H1 (cell line): ENCODE results near the gene LY6G5C. TPM values are rescaled to one million over a fixed set of nuclear protein-coding genes. Genes with fewer than 3 reads are reported as not detected.
A peak's percentile ranks its signal among the peaks of the same experiment; 100 is the strongest.

Experiments
- CTCF ChIA-PET: fragments of 300-600 bp; sonication (Branson Sonifier 250); formaldehyde crosslinking; loops from one replicate; lab custom pipeline; 2021; ENCODE audit not compliant: partially characterized antibody; lab: Charles Lee
- POLR2A ChIA-PET: fragments of 300-600 bp; sonication (Branson Sonifier 250); formaldehyde crosslinking; loops from one replicate; lab custom pipeline; 2021; ENCODE audit warnings: inconsistent platforms; ENCODE audit not compliant: partially characterized antibody; lab: Charles Lee
- DNase-seq, 2 experiments: peaks; one replicate each; pipeline versions ENCODE4 v3.0.0 to v3.0.0-alpha.2; 2010 to 2022; ENCODE audit warnings: low spot score in 2 of 2, low read depth in 1 of 2, mixed read lengths in 1 of 2
- FAIRE-seq: peaks from 2 replicates; lab custom pipeline; 2011; peaks lifted over from hg19 to GRCh38; lab: Jason Lieb, UNC
- H2AFZ ChIP-seq: 2 replicates; pipeline ENCODE4 v1.8.1; 2012; ENCODE audit warnings: low read length, inconsistent platforms
- H2AK5ac ChIP-seq: 2 replicates; pipeline ENCODE4 v1.6.1; 2013; ENCODE audit warnings: low read depth, low read length
- H2BK120ac ChIP-seq: replicated peaks from 2 replicates; pipeline ENCODE3; 2013; ENCODE audit warnings: low read depth, low read length, inconsistent platforms
- H2BK12ac ChIP-seq: 2 replicates; pipeline ENCODE4 v1.6.1; 2013; ENCODE audit warnings: low read depth, low read length
- H2BK15ac ChIP-seq: 2 replicates; pipeline ENCODE4 v1.6.1; 2013; ENCODE audit warnings: low read length
- H2BK20ac ChIP-seq: 2 replicates; pipeline ENCODE4 v1.6.1; 2013; ENCODE audit warnings: low read length
- H2BK5ac ChIP-seq: 2 replicates; pipeline ENCODE4 v1.6.1; 2013; ENCODE audit warnings: low read depth, low read length
- H3K14ac ChIP-seq: 2 replicates; pipeline ENCODE4 v1.6.1; 2013; ENCODE audit warnings: inconsistent platforms; ENCODE audit not compliant: insufficient read length
- H3K18ac ChIP-seq: 2 replicates; pipeline ENCODE4 v1.6.1; 2013; ENCODE audit warnings: low read length; ENCODE audit errors: extremely low read depth
- H3K23ac ChIP-seq: 2 replicates; pipeline ENCODE4 v1.6.1; 2013; ENCODE audit warnings: inconsistent platforms; ENCODE audit not compliant: insufficient read length
- H3K23me2 ChIP-seq: 2 replicates; pipeline ENCODE4 v1.6.1; 2013; ENCODE audit warnings: low read depth, low read length
- H3K27ac ChIP-seq: 2 replicates; pipeline ENCODE4 v1.6.1; 2011; ENCODE audit warnings: low read depth, low read length, inconsistent platforms
- H3K27me3 ChIP-seq, 4 experiments: replicated peaks in 1 of 4; 1 replicate in 1 of 4; 2 replicates in 3 of 4; pipeline versions ENCODE4 v1.6.1 to v1.8.1; 2011 to 2013; ENCODE audit warnings: low read length in 3 of 4, mild to moderate bottlenecking in 3 of 4, inconsistent platforms in 2 of 4, mixed read lengths in 2 of 4, moderate library complexity in 1 of 4; ENCODE audit not compliant: control insufficient read depth in 3 of 4, insufficient read depth in 3 of 4; ENCODE audit errors: extremely low read depth in 1 of 4
- H3K36me3 ChIP-seq, 4 experiments: 2 replicates each; pipeline versions ENCODE4 v1.6.1 to v1.8.1; 2011 to 2013; ENCODE audit warnings: mild to moderate bottlenecking in 4 of 4, low read length in 3 of 4, moderate library complexity in 2 of 4, control low read depth in 1 of 4, inconsistent platforms in 1 of 4; ENCODE audit not compliant: insufficient read depth in 4 of 4, control insufficient read depth in 2 of 4
- H3K4ac ChIP-seq: replicated peaks from 2 replicates; pipeline ENCODE3; 2013; ENCODE audit warnings: low read length, low read depth, mixed read lengths, inconsistent platforms; ENCODE audit not compliant: insufficient read length
- H3K4me1 ChIP-seq, 4 experiments: replicated peaks in 1 of 4; 1 replicate in 1 of 4; 2 replicates in 3 of 4; pipeline versions ENCODE4 v1.6.1 to v1.8.1; 2011 to 2013; ENCODE audit warnings: low read length in 3 of 4, inconsistent platforms in 2 of 4, mixed read lengths in 1 of 4; ENCODE audit not compliant: insufficient read depth in 4 of 4, control insufficient read depth in 3 of 4
- H3K4me2 ChIP-seq, 2 experiments: 2 replicates each; pipeline versions ENCODE4 v1.6.1 to v1.8.1; 2011 to 2013; ENCODE audit warnings: low read depth in 2 of 2, low read length in 2 of 2, control low read depth in 1 of 2, inconsistent platforms in 1 of 2, mild to moderate bottlenecking in 1 of 2; ENCODE audit not compliant: insufficient read depth in 1 of 2
- H3K4me3 ChIP-seq, 4 experiments: fragments of 200-600, 300-600 bp in 1 of 4; sonication (generic), shearing (Covaris generic), sonication (Bioruptor Twin) in 1 of 4; 2 replicates each; pipeline versions ENCODE4 v1.5.1 to v1.8.1; 2011 to 2016; ENCODE audit warnings: low read length in 4 of 4, low read depth in 3 of 4, control low read depth in 2 of 4, inconsistent platforms in 2 of 4, mild to moderate bottlenecking in 2 of 4, mixed read lengths in 1 of 4, moderate library complexity in 1 of 4; ENCODE audit not compliant: insufficient read depth in 2 of 4; ENCODE audit errors: extremely low read depth in 1 of 4
- H3K56ac ChIP-seq: replicated peaks from 2 replicates; pipeline ENCODE3; 2013; ENCODE audit warnings: low read depth, mild to moderate bottlenecking, mixed read lengths, low read length, inconsistent platforms; ENCODE audit not compliant: insufficient read length
- H3K79me1 ChIP-seq: 2 replicates; pipeline ENCODE4 v1.6.1; 2013; ENCODE audit warnings: low read depth, low read length, control low read depth
- H3K79me2 ChIP-seq, 2 experiments: 2 replicates each; pipeline versions ENCODE4 v1.6.1 to v1.8.1; 2012 to 2013; ENCODE audit warnings: low read length in 2 of 2, mild to moderate bottlenecking in 2 of 2, inconsistent platforms in 1 of 2; ENCODE audit not compliant: insufficient read depth in 2 of 2, control insufficient read depth in 1 of 2
- H3K9ac ChIP-seq, 4 experiments: replicated peaks in 1 of 4; 1 replicate in 1 of 4; 2 replicates in 3 of 4; pipeline versions ENCODE4 v1.6.1 to v1.8.1; 2011 to 2013; ENCODE audit warnings: low read depth in 3 of 4, low read length in 3 of 4, control low read depth in 2 of 4, mild to moderate bottlenecking in 2 of 4, moderate library complexity in 2 of 4, inconsistent platforms in 1 of 4; ENCODE audit errors: extremely low read depth in 1 of 4
- H3K9me3 ChIP-seq, 2 experiments: 2 replicates each; pipeline versions ENCODE4 v1.6.1 to v1.8.1; 2012 to 2013; ENCODE audit warnings: mild to moderate bottlenecking in 2 of 2, moderate library complexity in 2 of 2, control low read depth in 1 of 2, inconsistent platforms in 1 of 2, low read depth in 1 of 2, low read length in 1 of 2, mixed read lengths in 1 of 2; ENCODE audit not compliant: insufficient read depth in 2 of 2
- H4K20me1 ChIP-seq, 2 experiments: replicated peaks in 1 of 2; 2 replicates each; pipeline versions ENCODE3 to v1.8.1; 2011 to 2013; ENCODE audit warnings: inconsistent platforms in 2 of 2, low read length in 2 of 2, mild to moderate bottlenecking in 1 of 2; ENCODE audit not compliant: insufficient read depth in 2 of 2, control insufficient read depth in 1 of 2
- H4K5ac ChIP-seq: 2 replicates; pipeline ENCODE4 v1.6.1; 2013; ENCODE audit warnings: low read length, low read depth, mixed read lengths, inconsistent platforms; ENCODE audit not compliant: insufficient read length
- H4K8ac ChIP-seq: 2 replicates; pipeline ENCODE4 v1.8.0; 2013; ENCODE audit warnings: mild to moderate bottlenecking, moderate library complexity, low read length, inconsistent platforms; ENCODE audit not compliant: insufficient read depth; ENCODE audit errors: extremely low read depth
- H4K91ac ChIP-seq: replicated peaks from 2 replicates; pipeline ENCODE3; 2013; ENCODE audit warnings: low read length, mixed read lengths, inconsistent platforms; ENCODE audit not compliant: insufficient read length
- ATF2 ChIP-seq: IDR thresholded peaks from 2 replicates; pipeline ENCODE4 v1.6.1; 2012; ENCODE audit warnings: low read length, inconsistent platforms
- CHD1 ChIP-seq: IDR thresholded peaks from 2 replicates; pipeline ENCODE4 v1.6.1; 2012; ENCODE audit warnings: low read depth, low read length, improper control_type of control experiment
- EGR1 ChIP-seq: IDR thresholded peaks from 2 replicates; pipeline ENCODE4 v1.6.1; 2011; ENCODE audit warnings: low read depth, low read length, borderline replicate concordance
- EP300 ChIP-seq, 2 experiments: IDR thresholded peaks; 1 replicate in 1 of 2; 2 replicates in 1 of 2; pipeline ENCODE4 v1.6.1; 2011 to 2012; ENCODE audit warnings: low read depth in 2 of 2, low read length in 2 of 2, mild to moderate bottlenecking in 2 of 2, borderline replicate concordance in 1 of 2, inconsistent platforms in 1 of 2, moderate library complexity in 1 of 2
- GTF2F1 ChIP-seq: IDR thresholded peaks from 2 replicates; pipeline ENCODE4 v1.6.1; 2012; ENCODE audit warnings: low read depth, low read length, improper control_type of control experiment, borderline replicate concordance
- HDAC6 ChIP-seq: IDR thresholded peaks from one replicate; pipeline ENCODE4 v1.7.1; 2012; ENCODE audit warnings: low read depth, mild to moderate bottlenecking, inconsistent platforms, low read length, moderate library complexity
- PHF8 ChIP-seq: fragments of 200-600 bp; sonication (generic); conservative IDR thresholded peaks from 2 replicates; pipeline ENCODE4 v1.7.1; 2012; ENCODE audit warnings: low read depth, mild to moderate bottlenecking, inconsistent platforms, low read length, moderate library complexity
- POU5F1 ChIP-seq: IDR thresholded peaks from 2 replicates; pipeline ENCODE4 v1.6.1; 2011; ENCODE audit warnings: low read depth, mild to moderate bottlenecking, low read length, moderate library complexity
- RAD21 ChIP-seq, 2 experiments: IDR thresholded peaks in 1 of 2; conservative IDR thresholded peaks in 1 of 2; 2 replicates each; pipeline ENCODE4 v1.6.1; 2011; ENCODE audit warnings: low read depth in 2 of 2, low read length in 2 of 2, improper control_type of control experiment in 1 of 2, inconsistent platforms in 1 of 2, mild to moderate bottlenecking in 1 of 2, moderate library complexity in 1 of 2
- SRF ChIP-seq: IDR thresholded peaks from 2 replicates; pipeline ENCODE4 v1.6.1; 2011; ENCODE audit warnings: mild to moderate bottlenecking, low read depth, low read length, moderate library complexity
- TBP ChIP-seq: IDR thresholded peaks from 2 replicates; pipeline ENCODE4 v1.6.1; 2011; ENCODE audit warnings: low read depth, low read length, improper control_type of control experiment
- WGBS, 2 experiments: shearing (Covaris generic) in 1 of 2; methylation state at CpG; one replicate each; pipeline versions ENCODE4 v1.1.6 to v1.1.7; 2013 to 2015; ENCODE audit warnings: low lambda C conversion rate in 2 of 2, mixed read lengths in 2 of 2, inconsistent platforms in 1 of 2, low coverage in 1 of 2, missing lambda C conversion rate in 1 of 2; ENCODE audit not compliant: insufficient replicate concordance in 2 of 2, insufficient coverage in 1 of 2, insufficient read length in 1 of 2; ENCODE audit errors: extremely low coverage in 1 of 2, missing lambda C conversion rate in 1 of 2; 5-methylcytosine and 5-hydroxymethylcytosine counted together
- polyA plus RNA-seq, 7 experiments: library from polyadenylated mRNA; depleted of rRNA in 3 of 7; stranded (reverse) in 5 of 7; unstranded in 2 of 7; fragments of >200 nt in 5 of 7; fragments of 200-250 nt in 2 of 7; gene quantifications; 1 replicate in 5 of 7; 2 replicates in 1 of 7; 4 replicates in 1 of 7; pipeline versions ENCODE4 v1.2.1 to v1.2.3, GENCODE V29; 2011 to 2013; ENCODE audit warnings: missing spikeins in 2 of 7, mixed read lengths in 2 of 7
- total RNA-seq: library from RNA; stranded (reverse); fragmentation: NEBNext Ultra II Directional; extraction: Animal tissue kit (Norgen Biotek cat#: 25700); gene quantifications from 2 replicates; pipeline ENCODE4 v1.2.1, GENCODE V29; 2021

Gene LY6G5C
- total and polyA plus RNA-seq, 2 of the 8 experiments (the other 6 are each of a cell fraction or from before 2014, with no cell fraction given), result 1.1 to 1.8 TPM

- Histone ChIP-seq H3K23ac (no peak overlapping the region), H3K14ac (no peak overlapping the region), H3K36me3 (no peaks in the 10 kb centered on the region), H2BK120ac (no peak overlapping the region), H2BK20ac (peak overlapping the region; percentile 52), H3K56ac (no peak overlapping the region), H2BK12ac (no peak overlapping the region; the same call in 1 of the 2 replicates), H3K18ac (no peak overlapping the region), H4K8ac (no peak overlapping the region), H3K4me1 (peaks cover 8 to 26% (median 23%) of the 10 kb centered on the region in 4 experiments), H4K20me1 (no peaks in the 10 kb centered on the region), H4K5ac (no peak overlapping the region), H2AK5ac (no peak overlapping the region), H3K4me3 (no peak overlapping the region), H3K23me2 (no peaks in the 10 kb centered on the region), H2AFZ (0 out of 2 replicates have a peak overlapping the region, but pooled peaks have one; percentile 56), H4K91ac (peak overlapping the region; percentile 0), H3K4ac (no peak overlapping the region), H3K9me3 (no peaks in the 10 kb centered on the region), H3K27me3 (no peaks in the 10 kb centered on the region), H2BK5ac (0 out of 2 replicates have a peak overlapping the region, but pooled peaks have one; percentile 11), H2BK15ac (0 out of 2 replicates have a peak overlapping the region, but pooled peaks have one; percentile 53), H3K27ac (no peak overlapping the region), H3K79me2 (no peaks in the 10 kb centered on the region), H3K79me1 (no peaks in the 10 kb centered on the region), H3K4me2 (peak overlapping the region in 1 of 2 experiments; percentile 45; a peak in 1 of 4 replicates), H3K9ac (no peak overlapping the region)
- no peak for DNase-seq
- WGBS, 2 experiments, result 96% methylated on average over 6 of the region's 6 CpGs; no CpG with 5 or more reads in 1 of the 2 experiments
- FAIRE-seq, result no peak
- ChIA-PET POLR2A (interaction anchor here (0.9 to 3.5 kb wide), 4 partner anchors 10 to 77 kb away, joined by 3 to 10 read pairs (median 4); partner anchors contain the start of genes DDAH2 and MSH5), CTCF (interaction anchor here (0.5 to 3.7 kb wide), 5 partner anchors 11 to 233 kb away, joined by 3 to 18 read pairs (median 4); no protein-coding TSS in a partner anchor)
- TF ChIP-seq EP300 (IDR thresholded peaks at IDR 0.05; ENCODE audit: borderline replicate concordance in 1 of 2, low read depth in 2 of 2, low read length in 2 of 2) (no peak), EGR1 (no peak), POU5F1 (no peak), PHF8 (no peak), SRF (no peak), TBP (no peak), RAD21 (IDR thresholded peaks at IDR 0.05 in 1 of 2, conservative IDR thresholded peaks at IDR 0.05 in 1 of 2; ENCODE audit: low read depth in 2 of 2, low read length in 2 of 2) (no peak), ATF2 (no peak), GTF2F1 (no peak), HDAC6 (no peak), CHD1 (no peak)
Observed at GRCh38 chr6:31719001-31719400, 38.1 kb upstream of the LY6G5C start.
